WI38 (cell line): ENCODE data around the gene CDK5RAP3.
A peak's percentile ranks its signal among the peaks of the same experiment; 100 is the strongest.

ENCODE experiments used
- H3K4me3 ChIP-seq: 2 replicates; pipeline ENCODE4 v1.5.1; 2011; ENCODE audit warnings: low read depth, mild to moderate bottlenecking, control low read depth, low read length
- TF ChIP-seq, protein P1 (sequence below): IDR thresholded peaks from 2 replicates; pipeline ENCODE4 v1.5.1; 2012; ENCODE audit warnings: low read depth, mild to moderate bottlenecking, control low read depth, low read length

Gene CDK5RAP3

DNA sequence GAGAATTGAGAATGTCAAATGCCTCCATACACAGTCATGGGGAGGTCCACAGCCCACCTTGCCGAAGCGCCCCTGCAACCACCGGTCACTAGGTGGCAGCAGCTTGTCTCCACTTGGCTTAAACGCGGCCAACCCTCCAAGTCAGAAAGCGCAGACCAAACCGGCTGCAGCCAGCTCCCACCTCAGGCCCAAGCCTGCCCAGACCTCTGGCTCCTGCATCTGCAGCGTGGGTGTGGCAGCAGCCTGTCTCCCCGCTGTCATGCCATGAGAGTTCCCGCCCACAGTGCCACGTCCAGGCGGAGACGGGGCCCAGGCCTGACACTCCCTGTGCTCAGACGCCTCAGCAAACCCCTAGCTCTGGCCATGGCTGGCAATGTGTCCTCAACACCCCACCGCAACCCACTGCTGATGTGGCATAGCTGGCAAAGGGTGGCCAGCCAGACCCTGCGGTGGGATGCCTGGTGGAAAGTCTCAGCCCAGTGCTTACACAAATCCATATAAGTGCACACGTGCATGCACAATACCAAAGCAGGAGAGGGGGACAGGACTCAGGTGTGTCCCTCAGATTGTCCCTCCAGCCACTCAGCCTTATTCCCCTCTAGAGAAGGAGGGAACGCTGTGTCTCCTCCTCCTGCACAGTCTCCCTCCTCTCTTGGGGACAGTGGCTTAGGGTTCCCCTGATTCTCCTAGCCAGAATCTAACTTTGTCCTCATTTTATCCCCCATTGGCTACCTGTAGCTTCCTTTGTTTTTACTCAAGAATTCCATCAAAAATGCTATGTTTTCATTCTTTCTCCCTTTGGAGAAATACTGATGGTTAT lies 55.8 kb downstream of the CDK5RAP3 start:
- no peak overlapping the region for H3K4me3 ChIP-seq
- TF ChIP-seq, protein P1, sequence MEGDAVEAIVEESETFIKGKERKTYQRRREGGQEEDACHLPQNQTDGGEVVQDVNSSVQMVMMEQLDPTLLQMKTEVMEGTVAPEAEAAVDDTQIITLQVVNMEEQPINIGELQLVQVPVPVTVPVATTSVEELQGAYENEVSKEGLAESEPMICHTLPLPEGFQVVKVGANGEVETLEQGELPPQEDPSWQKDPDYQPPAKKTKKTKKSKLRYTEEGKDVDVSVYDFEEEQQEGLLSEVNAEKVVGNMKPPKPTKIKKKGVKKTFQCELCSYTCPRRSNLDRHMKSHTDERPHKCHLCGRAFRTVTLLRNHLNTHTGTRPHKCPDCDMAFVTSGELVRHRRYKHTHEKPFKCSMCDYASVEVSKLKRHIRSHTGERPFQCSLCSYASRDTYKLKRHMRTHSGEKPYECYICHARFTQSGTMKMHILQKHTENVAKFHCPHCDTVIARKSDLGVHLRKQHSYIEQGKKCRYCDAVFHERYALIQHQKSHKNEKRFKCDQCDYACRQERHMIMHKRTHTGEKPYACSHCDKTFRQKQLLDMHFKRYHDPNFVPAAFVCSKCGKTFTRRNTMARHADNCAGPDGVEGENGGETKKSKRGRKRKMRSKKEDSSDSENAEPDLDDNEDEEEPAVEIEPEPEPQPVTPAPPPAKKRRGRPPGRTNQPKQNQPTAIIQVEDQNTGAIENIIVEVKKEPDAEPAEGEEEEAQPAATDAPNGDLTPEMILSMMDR = peak; percentile 85

DNA sequence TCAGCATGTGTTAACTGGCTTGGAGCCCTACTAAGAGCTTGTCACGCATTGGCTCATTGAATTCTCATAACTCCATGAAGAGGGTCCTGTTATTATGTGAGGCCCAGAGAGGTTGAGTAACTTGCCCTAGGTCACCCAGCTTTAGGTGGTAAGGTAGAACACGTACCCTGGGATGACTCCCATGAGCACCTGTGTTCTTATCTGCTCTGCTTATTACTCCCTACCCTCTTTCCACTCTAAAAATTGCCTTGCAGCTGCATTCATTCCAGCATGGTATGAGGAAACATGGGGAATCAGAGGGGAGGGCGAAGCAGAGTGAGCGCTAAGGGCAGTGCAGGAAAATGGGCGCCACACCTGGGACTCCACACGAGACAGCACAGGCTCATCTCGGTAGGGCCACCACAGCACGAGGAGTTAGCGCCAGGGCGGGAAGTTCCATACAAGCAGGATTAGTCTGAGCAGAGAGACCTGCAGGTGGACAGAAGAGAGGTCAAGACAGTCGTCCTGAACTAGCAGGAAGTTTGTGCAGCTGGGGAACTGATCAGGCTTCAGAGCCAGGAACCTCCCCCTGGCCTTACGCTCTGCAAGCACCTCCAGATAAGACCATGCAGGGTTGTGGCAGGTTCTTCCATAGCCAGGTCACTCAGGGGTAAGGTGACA lies 56.5 kb downstream of the CDK5RAP3 start:
- TF ChIP-seq, protein P1 = no peak
- no peak overlapping the region for H3K4me3 ChIP-seq

DNA sequence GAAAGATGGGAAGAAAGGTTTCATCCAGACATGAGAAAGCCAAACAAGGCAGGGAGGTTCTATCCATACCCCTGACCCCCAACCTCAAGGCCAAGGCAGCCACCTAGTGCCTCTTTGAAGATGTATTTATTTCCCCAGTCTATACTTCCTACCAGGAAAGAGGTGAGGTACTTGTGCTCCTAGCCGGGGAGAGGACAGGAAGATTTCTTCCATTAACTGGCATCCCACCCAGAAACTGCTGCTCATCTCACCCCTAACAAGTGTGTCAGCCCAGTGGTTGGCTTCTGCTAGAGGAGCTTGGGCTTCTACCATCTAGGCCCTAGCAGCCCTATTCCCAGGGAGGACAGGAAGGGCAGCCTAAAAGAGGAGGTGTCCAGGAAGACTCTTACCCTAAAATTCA lies 57.8 kb downstream of the CDK5RAP3 start:
- TF ChIP-seq, protein P1 = no peak
- no peak overlapping the region for H3K4me3 ChIP-seq

DNA sequence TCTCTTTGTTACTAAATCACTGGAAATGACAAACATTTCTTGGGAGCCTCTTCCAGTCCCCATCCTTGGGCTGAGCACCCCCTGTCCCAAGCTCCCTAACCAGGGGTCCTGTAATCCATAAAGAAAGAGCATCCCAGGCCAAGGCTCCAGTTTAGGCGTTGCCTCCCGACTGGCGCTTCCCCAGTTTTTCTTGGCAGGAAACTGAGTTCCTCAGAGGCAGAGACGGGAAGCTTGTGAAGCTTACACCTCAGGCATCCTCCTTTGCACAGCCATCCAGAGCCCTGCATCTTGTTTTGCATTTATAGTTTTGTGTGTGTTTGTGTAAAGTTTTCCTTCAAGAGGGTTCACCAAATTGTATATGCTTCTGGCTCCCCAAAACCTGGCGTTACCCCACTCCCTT lies 59.6 kb downstream of the CDK5RAP3 start:
- H3K4me3 ChIP-seq = no peak overlapping the region
- TF ChIP-seq, protein P1 = no peak
